Large intestine (tissue), 12 donors: Measurements from ENCODE around the gene NIN. TPM values are rescaled to one million over a fixed set of nuclear protein-coding genes. Genes with fewer than 3 reads are reported as not detected.

Experiments
- DNase-seq, 2 donors: peaks; one replicate each; pipeline versions ENCODE4 v3.0.0 to v3.0.0-alpha.2; 2013
- H3K27ac ChIP-seq: one replicate; pipeline ENCODE4 v1.5.1; 2013; ENCODE audit warnings: low read length
- H3K27me3 ChIP-seq: 2 replicates; pipeline ENCODE4 v1.6.1; 2013; ENCODE audit warnings: low read length; ENCODE audit not compliant: control insufficient read depth, insufficient read depth
- H3K36me3 ChIP-seq: 2 replicates; pipeline ENCODE4 v1.6.1; 2013; ENCODE audit warnings: low read length; ENCODE audit not compliant: control insufficient read depth, insufficient read depth
- H3K4me1 ChIP-seq: one replicate; pipeline ENCODE4 v1.6.1; 2013; ENCODE audit warnings: low read length; ENCODE audit not compliant: control insufficient read depth, insufficient read depth
- H3K4me3 ChIP-seq: one replicate; pipeline ENCODE4 v1.5.1; 2013; ENCODE audit warnings: low read length
- H3K9me3 ChIP-seq: one replicate; pipeline ENCODE4 v1.6.1; 2013; ENCODE audit warnings: mild to moderate bottlenecking, low read depth, low read length, moderate library complexity; ENCODE audit not compliant: control insufficient read depth
- WGBS: methylation state at CpG from one replicate; pipeline ENCODE4 v1.1.5; 2013; ENCODE audit warnings: low lambda C conversion rate; ENCODE audit not compliant: insufficient coverage; 5-methylcytosine and 5-hydroxymethylcytosine counted together
- long read RNA-seq, 11 donors: transcript quantifications; one replicate each; lab custom pipeline, GENCODE V29; 2026
- polyA plus RNA-seq: library from polyadenylated mRNA; unstranded; fragments of 120-200 nt; gene quantifications from one replicate; pipeline ENCODE4 v1.2.1, GENCODE V29; 2013

The NIN gene, protein sequence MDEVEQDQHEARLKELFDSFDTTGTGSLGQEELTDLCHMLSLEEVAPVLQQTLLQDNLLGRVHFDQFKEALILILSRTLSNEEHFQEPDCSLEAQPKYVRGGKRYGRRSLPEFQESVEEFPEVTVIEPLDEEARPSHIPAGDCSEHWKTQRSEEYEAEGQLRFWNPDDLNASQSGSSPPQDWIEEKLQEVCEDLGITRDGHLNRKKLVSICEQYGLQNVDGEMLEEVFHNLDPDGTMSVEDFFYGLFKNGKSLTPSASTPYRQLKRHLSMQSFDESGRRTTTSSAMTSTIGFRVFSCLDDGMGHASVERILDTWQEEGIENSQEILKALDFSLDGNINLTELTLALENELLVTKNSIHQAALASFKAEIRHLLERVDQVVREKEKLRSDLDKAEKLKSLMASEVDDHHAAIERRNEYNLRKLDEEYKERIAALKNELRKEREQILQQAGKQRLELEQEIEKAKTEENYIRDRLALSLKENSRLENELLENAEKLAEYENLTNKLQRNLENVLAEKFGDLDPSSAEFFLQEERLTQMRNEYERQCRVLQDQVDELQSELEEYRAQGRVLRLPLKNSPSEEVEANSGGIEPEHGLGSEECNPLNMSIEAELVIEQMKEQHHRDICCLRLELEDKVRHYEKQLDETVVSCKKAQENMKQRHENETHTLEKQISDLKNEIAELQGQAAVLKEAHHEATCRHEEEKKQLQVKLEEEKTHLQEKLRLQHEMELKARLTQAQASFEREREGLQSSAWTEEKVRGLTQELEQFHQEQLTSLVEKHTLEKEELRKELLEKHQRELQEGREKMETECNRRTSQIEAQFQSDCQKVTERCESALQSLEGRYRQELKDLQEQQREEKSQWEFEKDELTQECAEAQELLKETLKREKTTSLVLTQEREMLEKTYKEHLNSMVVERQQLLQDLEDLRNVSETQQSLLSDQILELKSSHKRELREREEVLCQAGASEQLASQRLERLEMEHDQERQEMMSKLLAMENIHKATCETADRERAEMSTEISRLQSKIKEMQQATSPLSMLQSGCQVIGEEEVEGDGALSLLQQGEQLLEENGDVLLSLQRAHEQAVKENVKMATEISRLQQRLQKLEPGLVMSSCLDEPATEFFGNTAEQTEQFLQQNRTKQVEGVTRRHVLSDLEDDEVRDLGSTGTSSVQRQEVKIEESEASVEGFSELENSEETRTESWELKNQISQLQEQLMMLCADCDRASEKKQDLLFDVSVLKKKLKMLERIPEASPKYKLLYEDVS (N-terminal part only)
- 8.2 TPM for polyA plus RNA-seq
- long read RNA-seq, donor 1 = 0 reads
- long read RNA-seq, donor 2 = 0 reads
- long read RNA-seq, donor 3 = 0 reads
- long read RNA-seq, donor 4 = 0 reads
- long read RNA-seq, donor 5 = 0 reads
- long read RNA-seq, donor 6 = 0 reads
- long read RNA-seq, donor 7, partial matches to known transcripts = 0 of 1 reads
- long read RNA-seq, donor 7, other reads (novel, unspliced or antisense) = 0 of 1 reads
- long read RNA-seq, donor 8 = 0 reads
- long read RNA-seq, donor 9 = 0 reads
- long read RNA-seq, donor 10 = 0 reads
- long read RNA-seq, donor 11 = 0 reads

DNA sequence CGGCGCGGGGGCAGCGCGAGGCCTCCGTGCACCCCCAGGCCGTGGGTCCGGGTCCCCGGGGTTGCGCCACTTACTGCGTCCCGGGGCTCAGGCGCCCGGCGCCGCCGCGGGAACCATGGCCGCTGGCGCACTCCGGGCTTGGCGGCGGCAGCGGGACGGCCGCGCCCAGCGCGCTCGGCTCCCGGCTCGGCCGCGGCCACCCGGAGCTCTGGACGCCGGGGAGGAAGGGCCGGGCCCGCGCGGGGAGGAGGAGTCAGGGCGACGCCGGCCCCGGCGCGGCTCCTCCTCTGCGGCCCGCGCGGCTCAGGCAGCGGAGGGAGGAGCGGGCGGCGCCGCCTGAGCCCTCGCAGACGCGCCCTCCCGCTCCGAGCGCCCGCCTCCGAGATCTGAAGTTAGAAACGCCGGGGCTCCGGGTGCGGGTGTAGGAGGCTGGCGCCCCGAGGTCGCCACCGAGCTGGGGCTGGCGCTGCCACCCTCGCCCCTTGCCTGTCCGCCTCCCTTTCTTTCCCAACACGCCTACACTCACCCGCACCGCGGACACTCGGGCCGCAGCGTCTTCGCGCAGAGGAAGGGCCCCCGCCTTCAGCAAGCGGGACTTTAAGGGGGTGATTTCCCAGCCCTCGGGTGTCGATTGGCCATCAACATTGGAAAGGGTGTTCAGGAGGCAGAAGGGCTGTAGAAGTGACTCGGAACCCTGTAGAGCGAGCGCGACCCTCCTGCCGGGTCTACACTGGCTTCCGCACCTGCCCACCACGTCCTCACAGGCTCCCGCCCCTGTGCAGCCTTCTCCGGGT is at the start of gene NIN:
Gene NIN (minus strand): TSS at position 231 of the 794 bp plus-strand sequence. CDS start 9,106 bp downstream, outside the sequence.
- Histone ChIP-seq H3K4me1 (peaks cover 8% of the 10 kb centered on the region), H3K27me3 (peaks cover 85% of the 10 kb centered on the region)
- no CpG with 5 or more reads among the region's 97 CpGs for WGBS

DNA sequence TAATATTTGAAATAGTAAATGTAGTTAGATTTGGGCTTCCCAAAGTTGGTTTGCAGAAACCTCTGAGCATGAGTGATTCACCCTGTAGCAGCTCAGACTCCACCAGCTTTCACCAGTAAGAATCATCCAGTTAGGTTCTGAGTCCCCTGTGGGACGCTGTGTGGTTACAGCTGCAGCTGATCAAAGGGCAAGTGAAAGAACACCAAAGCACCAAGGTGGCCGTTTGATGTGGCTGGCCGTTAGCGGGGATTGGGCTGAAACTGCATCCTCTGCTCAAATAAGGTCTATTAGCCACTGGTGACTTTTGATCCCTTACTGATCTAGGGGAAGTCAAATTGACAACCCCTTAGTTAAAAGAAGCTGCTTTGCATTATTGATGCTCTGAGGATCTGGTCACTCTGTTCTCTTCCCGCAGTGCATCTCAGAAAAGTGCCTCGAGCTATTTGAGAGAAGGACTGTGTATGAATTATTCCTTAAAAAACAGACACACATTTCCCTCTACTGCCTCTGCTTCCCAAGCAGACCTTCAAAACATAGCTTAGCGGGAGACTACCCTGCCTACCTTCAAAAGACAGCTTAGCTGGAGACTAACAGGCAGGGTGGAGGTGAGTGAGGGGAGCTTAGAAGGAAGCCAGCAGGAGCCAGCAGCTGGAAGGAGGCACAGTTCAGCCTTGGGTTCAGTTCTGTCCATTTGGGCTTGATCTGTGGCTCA is 44.6 kb upstream of the NIN start:
- WGBS = no CpG with 5 or more reads among the region's 7 CpGs
- peaks cover 61% of the 10 kb centered on the region for H3K27me3 ChIP-seq
- no peak for DNase-seq

More for the DNA sequence above, at the start of gene NIN:
- no peaks in the 10 kb centered on the region for H3K36me3 ChIP-seq
- peak; percentile 50 to 79 for DNase-seq
- peaks cover 8% of the 10 kb centered on the region for H3K9me3 ChIP-seq
- peak within 1 kb of the TSS; percentile 42 for H3K27ac ChIP-seq
- H3K4me3 ChIP-seq = peak within 1 kb of the TSS; percentile 72

DNA sequence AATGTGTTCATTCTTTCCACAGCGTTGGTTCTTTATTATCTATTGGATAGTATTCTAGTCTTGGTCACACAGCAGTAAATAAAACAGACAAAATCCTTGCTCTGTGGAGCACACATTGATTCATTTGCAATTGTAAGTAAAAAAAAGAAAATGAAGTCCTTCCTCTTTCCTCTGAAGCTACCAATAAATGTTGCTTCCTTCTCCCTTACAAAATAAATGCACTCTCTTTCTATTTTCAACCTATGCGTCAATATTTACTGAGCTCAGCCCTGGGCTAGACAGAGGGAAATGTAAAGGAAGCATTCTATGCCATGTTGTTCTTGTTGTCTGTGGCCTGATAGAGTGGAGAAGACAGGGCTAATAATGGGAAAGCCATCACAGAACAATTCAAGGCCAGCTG is 43.8 kb upstream of the NIN start:
- Histone ChIP-seq H3K9me3 (no peaks in the 10 kb centered on the region), H3K27me3 (peaks cover 64% of the 10 kb centered on the region), H3K4me1 (no peaks in the 10 kb centered on the region), H3K27ac (no peak overlapping the region), H3K36me3 (no peaks in the 10 kb centered on the region), H3K4me3 (no peak overlapping the region)
- no peak for DNase-seq
- 60% methylated on average over 1 of the region's 2 CpGs for whole genome bisulfite sequencing

More for the DNA sequence above, 44.6 kb upstream of the NIN start:
- no peaks in the 10 kb centered on the region for H3K9me3 ChIP-seq
- no peaks in the 10 kb centered on the region for H3K4me1 ChIP-seq
- no peak overlapping the region for H3K4me3 ChIP-seq
- no peak overlapping the region for H3K27ac ChIP-seq
- no peaks in the 10 kb centered on the region for H3K36me3 ChIP-seq

DNA sequence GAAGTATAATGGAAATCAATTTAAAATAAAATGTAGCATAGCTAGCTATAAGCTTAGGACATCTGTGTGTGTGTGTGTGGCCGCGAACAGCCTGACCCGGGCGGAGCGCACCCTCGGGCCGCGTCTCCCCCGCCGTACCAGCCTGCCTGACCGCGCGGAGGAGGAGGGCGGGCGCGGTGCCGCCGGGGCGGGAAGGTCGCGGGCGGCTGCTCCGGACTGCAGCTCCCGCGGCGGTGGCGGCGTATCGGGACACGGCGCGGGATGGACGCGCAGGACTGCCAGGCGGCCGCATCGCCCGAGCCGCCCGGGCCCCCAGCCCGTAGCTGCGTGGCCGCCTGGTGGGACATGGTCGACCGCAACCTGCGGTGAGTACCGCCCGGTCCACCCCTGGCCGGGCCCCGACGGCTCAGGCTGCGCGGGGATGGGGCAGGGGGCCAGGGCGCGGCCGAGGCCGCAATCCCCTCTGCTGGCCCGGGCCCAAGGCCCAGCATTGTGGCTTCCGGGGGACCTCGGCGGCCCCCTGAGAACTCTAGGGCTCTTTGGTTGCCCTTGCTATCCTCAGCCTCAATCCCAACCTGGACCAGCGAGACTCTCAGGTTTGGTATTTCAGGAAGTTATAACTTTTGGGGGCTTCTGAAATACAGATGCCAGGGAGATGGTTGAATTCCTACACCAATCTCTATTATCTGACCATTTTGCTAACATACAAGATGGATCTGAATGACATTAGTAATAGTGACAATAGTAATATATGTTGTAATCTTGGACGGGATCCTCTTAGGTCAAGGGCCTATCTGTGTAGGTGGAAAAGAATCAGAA is 41.2 kb upstream of the NIN start, which contains the start of gene ABHD12B:
Gene ABHD12B (plus strand): TSS at position 140 of the 819 bp plus-strand sequence. CDS start 122 bp downstream, at position 262.
- H3K27me3 ChIP-seq = peaks cover 57% of the 10 kb centered on the region
- no CpG with 5 or more reads among the region's 63 CpGs for WGBS
- no peaks in the 10 kb centered on the region for H3K9me3 ChIP-seq
- H3K4me1 ChIP-seq = no peaks in the 10 kb centered on the region
- DNase-seq = no peak
- H3K4me3 ChIP-seq = no peak within 1 kb of the TSS
- H3K36me3 ChIP-seq = no peaks in the 10 kb centered on the region
- H3K27ac ChIP-seq = no peak within 1 kb of the TSS

DNA sequence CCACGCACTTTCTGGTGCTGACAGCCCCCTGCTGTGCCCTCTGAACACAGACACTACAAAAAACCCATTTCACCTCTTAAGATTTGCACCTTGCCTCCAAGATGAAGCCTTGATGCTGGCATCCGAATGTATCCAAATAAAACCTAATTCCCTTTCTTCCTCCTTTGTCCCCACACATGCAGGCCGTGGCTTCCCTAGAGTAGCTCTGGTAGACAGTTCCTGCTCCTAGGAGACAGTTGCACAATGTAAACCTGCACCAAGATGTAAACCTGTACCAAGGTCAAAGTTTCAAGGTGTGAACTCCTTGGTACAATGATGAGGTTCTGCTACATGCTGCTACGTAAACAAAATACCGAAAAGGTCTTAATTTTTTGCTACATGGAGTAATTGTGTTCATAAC is 40.3 kb upstream of the NIN start:
- H3K4me1 ChIP-seq = no peaks in the 10 kb centered on the region
- no peak overlapping the region for H3K4me3 ChIP-seq
- WGBS = 100% methylated on average over 1 of the region's 5 CpGs
- peak; percentile 38 to 71 for DNase-seq
- no peak overlapping the region for H3K27ac ChIP-seq
- H3K9me3 ChIP-seq = no peaks in the 10 kb centered on the region
- no peaks in the 10 kb centered on the region for H3K36me3 ChIP-seq
- H3K27me3 ChIP-seq = peaks cover 50% of the 10 kb centered on the region

DNA sequence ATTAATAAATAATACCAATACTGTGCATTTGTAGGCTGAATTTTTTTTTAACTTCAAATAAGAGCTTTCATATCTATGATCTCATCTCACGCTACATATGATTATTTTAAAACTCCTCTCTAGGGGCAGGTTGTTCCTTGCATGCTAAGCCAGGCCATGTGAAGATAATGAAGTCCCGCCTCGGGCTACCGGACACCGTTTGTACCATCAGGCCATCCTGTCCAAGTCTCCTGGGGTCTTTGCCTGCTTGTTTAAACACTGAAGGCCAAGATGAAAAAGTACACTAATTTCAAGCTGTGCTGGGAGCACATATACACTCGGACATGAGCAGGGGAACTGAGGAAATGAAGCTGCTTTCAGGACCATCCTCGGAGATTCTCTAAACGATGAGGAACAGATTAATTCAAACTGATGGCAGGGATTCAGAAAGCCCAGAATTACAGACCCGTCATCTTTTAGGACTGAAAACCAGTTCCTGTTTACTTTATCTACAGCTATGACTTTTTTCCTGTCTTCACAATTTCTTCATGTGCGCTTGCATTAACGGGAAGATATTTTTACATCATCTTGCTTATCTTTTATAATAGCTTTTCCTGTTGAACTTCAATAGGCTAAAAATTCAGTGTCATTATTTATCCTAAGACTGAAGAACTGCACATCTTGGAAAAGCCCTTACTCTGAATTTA is 34.6 kb upstream of the NIN start:
- no peak overlapping the region for H3K27ac ChIP-seq
- no peaks in the 10 kb centered on the region for H3K4me1 ChIP-seq
- 77% methylated on average over 4 of the region's 11 CpGs for WGBS
- no peaks in the 10 kb centered on the region for H3K36me3 ChIP-seq
- H3K4me3 ChIP-seq = no peak overlapping the region
- peaks cover 23% of the 10 kb centered on the region for H3K27me3 ChIP-seq
- no peaks in the 10 kb centered on the region for H3K9me3 ChIP-seq
- DNase-seq = no peak

DNA sequence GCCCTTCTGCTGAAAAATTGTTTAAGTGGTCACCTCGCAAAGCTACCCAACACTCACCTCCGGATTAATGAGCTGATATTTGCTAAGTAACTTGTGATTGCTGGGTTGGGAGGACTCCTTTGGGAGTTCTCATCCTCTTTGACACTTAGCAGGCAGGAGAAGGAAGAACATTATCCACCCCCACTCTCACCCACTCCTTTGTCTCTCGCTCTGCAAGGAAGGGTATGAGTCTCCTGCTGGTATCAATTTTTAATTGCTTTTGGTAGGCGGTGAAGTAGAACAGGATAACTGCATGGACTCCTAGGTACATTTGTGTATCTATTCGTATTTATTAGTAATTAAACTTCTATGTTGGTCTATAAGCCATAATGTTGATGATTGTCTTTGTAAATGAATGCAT is 34.0 kb upstream of the NIN start:
- 100% methylated on average over 1 of the region's 5 CpGs for WGBS
- no peak for DNase-seq
- no peaks in the 10 kb centered on the region for H3K36me3 ChIP-seq

DNA sequence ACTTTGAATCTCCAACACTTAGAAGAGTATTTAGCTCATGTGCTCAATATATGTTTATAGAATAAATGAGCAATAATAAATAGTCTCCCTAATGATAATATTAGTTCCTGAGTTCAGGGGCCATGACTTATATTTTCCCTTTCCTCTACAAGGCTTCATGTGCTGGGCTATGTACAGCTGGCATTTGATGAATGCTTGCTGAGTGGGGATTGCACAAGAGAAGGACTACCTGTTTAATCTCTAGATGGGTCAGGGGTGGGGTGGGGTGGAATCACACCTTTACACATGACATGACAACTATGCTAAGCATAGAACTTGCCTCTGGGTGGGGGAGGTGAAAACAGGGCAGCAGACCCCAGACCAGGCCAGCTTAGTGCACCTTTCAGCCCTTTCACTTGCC is 33.3 kb upstream of the NIN start:
- H3K36me3 ChIP-seq = no peaks in the 10 kb centered on the region
- H3K4me3 ChIP-seq = no peak overlapping the region
- H3K27ac ChIP-seq = no peak overlapping the region
- H3K9me3 ChIP-seq = no peaks in the 10 kb centered on the region
- H3K27me3 ChIP-seq = peaks cover 26% of the 10 kb centered on the region
- H3K4me1 ChIP-seq = peaks cover 3% of the 10 kb centered on the region
- DNase-seq = no peak

More for the DNA sequence above, 34.0 kb upstream of the NIN start:
- Histone ChIP-seq H3K4me3 (no peak overlapping the region), H3K4me1 (no peaks in the 10 kb centered on the region), H3K27me3 (peaks cover 20% of the 10 kb centered on the region), H3K27ac (no peak overlapping the region), H3K9me3 (no peaks in the 10 kb centered on the region)
